HepG2 (cell line): ENCODE results near the gene ARHGDIA. TPM values are rescaled to one million over a fixed set of nuclear protein-coding genes. Genes with fewer than 3 reads are reported as not detected.

ENCODE experiments used
- ATAC-seq: fragments of 200-7000 bp; cut with Tn5 transposase; 3 replicates; pipeline ENCODE4 v1.9.1; 2020; ENCODE audit warnings: mild to moderate bottlenecking, moderate library complexity
- BruUV-seq: library from RNA; stranded (reverse); fragments of 400-500 nt; replicated peaks from 2 replicates; lab custom pipeline; 2021; lab: Mats Ljungman, UMichigan
- CTCF ChIA-PET: fragments of 300-600 bp; formaldehyde crosslinking; extraction: SDS; loops from one replicate; lab custom pipeline; 2021; ENCODE audit warnings: low total read pairs, inconsistent platforms, low intra/inter-chr PET ratio; lab: Yijun Ruan, JAX
- POLR2A ChIA-PET: fragments of 350-600 bp; sonication (Branson Sonifier 250); formaldehyde crosslinking; loops from one replicate; lab custom pipeline; 2020; ENCODE audit warnings: antibody characterized with exemption, inconsistent platforms; lab: Yijun Ruan, JAX
- DNase-seq: peaks from one replicate; pipeline ENCODE4 v3.0.0-alpha.2; 2015; ENCODE audit warnings: low spot score
- FAIRE-seq: peaks from 3 replicates; lab custom pipeline; 2011; peaks lifted over from hg19 to GRCh38; lab: Jason Lieb, UNC
- H2AFZ ChIP-seq: one replicate; pipeline ENCODE4 v1.6.1; 2011; ENCODE audit warnings: low read length, inconsistent platforms
- H3K27ac ChIP-seq: fragments of 300-600 bp; 3 replicates; pipeline ENCODE4 v1.8.0; 2011; ENCODE audit warnings: mixed run types, mild to moderate bottlenecking, mixed read lengths, low read length, inconsistent platforms; ENCODE audit not compliant: insufficient read depth; ENCODE audit errors: extremely low read length
- H3K27me3 ChIP-seq, 2 experiments: fragments of 200-600 bp in 1 of 2; 2 replicates in 1 of 2; 3 replicates in 1 of 2; pipeline versions ENCODE4 v1.6.0 to v1.8.0; 2011; ENCODE audit warnings: low read length in 2 of 2, mild to moderate bottlenecking in 2 of 2, moderate library complexity in 2 of 2, inconsistent platforms in 1 of 2; ENCODE audit not compliant: insufficient read depth in 2 of 2, control insufficient read depth in 1 of 2
- H3K36me3 ChIP-seq, 2 experiments: fragments of 200-600 bp in 1 of 2; replicated peaks in 1 of 2; 2 replicates in 1 of 2; 3 replicates in 1 of 2; pipeline versions ENCODE4 v1.5.1 to v1.8.0; 2011; ENCODE audit warnings: low read length in 2 of 2, inconsistent platforms in 1 of 2; ENCODE audit not compliant: insufficient read depth in 2 of 2, control insufficient read depth in 1 of 2
- H3K4me1 ChIP-seq: 2 replicates; pipeline ENCODE4 v1.5.1; 2012; ENCODE audit warnings: low read length, inconsistent platforms; ENCODE audit not compliant: insufficient read depth
- H3K4me2 ChIP-seq: 2 replicates; pipeline ENCODE4 v1.6.0; 2011; ENCODE audit warnings: low read depth, low read length, inconsistent platforms
- H3K4me3 ChIP-seq, 3 experiments: fragments of 200-600 bp in 1 of 3; sonication (generic), shearing (Covaris generic) in 1 of 3; replicated peaks in 1 of 3; 2 replicates each; pipeline ENCODE4 v1.5.1; 2011 to 2016; ENCODE audit warnings: low read length in 3 of 3, inconsistent platforms in 2 of 3, low read depth in 2 of 3, mild to moderate bottlenecking in 2 of 3, control low read depth in 1 of 3, mixed read lengths in 1 of 3; ENCODE audit not compliant: insufficient read depth in 1 of 3
- H3K79me2 ChIP-seq: one replicate; pipeline ENCODE4 v1.6.1; 2011; ENCODE audit warnings: low read length, inconsistent platforms; ENCODE audit not compliant: insufficient read depth
- H3K9ac ChIP-seq: 2 replicates; pipeline ENCODE4 v1.6.0; 2011; ENCODE audit warnings: mild to moderate bottlenecking, low read depth, low read length, inconsistent platforms; ENCODE audit not compliant: insufficient read depth
- H3K9me3 ChIP-seq: 2 replicates; pipeline ENCODE4 v1.5.1; 2012; ENCODE audit warnings: mild to moderate bottlenecking, low read length
- H4K20me1 ChIP-seq: 2 replicates; pipeline ENCODE4 v1.6.0; 2011; ENCODE audit warnings: inconsistent platforms, mild to moderate bottlenecking, low read length, moderate library complexity; ENCODE audit not compliant: insufficient read depth
- E2F5 ChIP-seq: sonication (generic); formaldehyde crosslinking; conservative IDR thresholded peaks from 2 replicates; pipeline ENCODE4 v1.4.0; 2020; ENCODE audit warnings: missing genetic modification reagents
- FOSL2 ChIP-seq: sonication (generic); formaldehyde crosslinking; IDR thresholded peaks from 2 replicates; pipeline ENCODE4 v1.4.0; 2020; ENCODE audit warnings: missing genetic modification reagents
- SKIL ChIP-seq: sonication (generic); formaldehyde crosslinking; IDR thresholded peaks from 2 replicates; pipeline ENCODE4 v1.8.0; 2022; ENCODE audit warnings: missing genetic modification reagents, mild to moderate bottlenecking, moderate library complexity, borderline replicate concordance
- WIZ ChIP-seq: sonication (generic); formaldehyde crosslinking; IDR thresholded peaks from 2 replicates; pipeline ENCODE4 v1.5.1; 2020; ENCODE audit warnings: mild to moderate bottlenecking, missing genetic modification reagents
- WGBS: methylation state at CpG from one replicate; pipeline ENCODE4 v1.1.6; 2017; ENCODE audit warnings: low lambda C conversion rate; 5-methylcytosine and 5-hydroxymethylcytosine counted together
- in situ Hi-C: cut with HindIII; loops from 2 replicates; pipeline ENCODE4 v1.10.0; 2017; ENCODE audit warnings: low pct_unique_long_range_greater_than_20kb; ENCODE audit not compliant: extremely low pct_ligation_motif_present
- intact Hi-C: fragments of 100-400 bp; cut with micrococcal nuclease; formaldehyde crosslinking; loops from one replicate; pipeline ENCODE4 v1.10.0; 2022; ENCODE audit not compliant: unreplicated experiment
- polyA plus RNA-seq, 8 experiments: library from polyadenylated mRNA; depleted of rRNA in 3 of 8; stranded (reverse) in 7 of 8; unstranded in 1 of 8; fragments of >200 nt; fragmentation: Illumina TruSeq in 4 of 8; extraction: Trizol in 4 of 8; gene quantifications; 2 replicates each; pipeline versions ENCODE4 v1.2.1 to v1.2.3, GENCODE V29; 2011 to 2016; ENCODE audit warnings: low read depth in 4 of 8, missing spikeins in 1 of 8, mixed read lengths in 1 of 8; ENCODE audit not compliant: insufficient read depth in 1 of 8
- total RNA-seq, 5 experiments: library from RNA; depleted of rRNA; stranded (reverse); fragments of >200 nt; fragmentation: Illumina TruSeq; extraction: Trizol; gene quantifications; 2 replicates each; pipeline ENCODE4 v1.2.3, GENCODE V29; 2016; ENCODE audit warnings: low read depth in 1 of 5

Gene ARHGDIA
- total and polyA plus RNA-seq, 2 of the 13 experiments (the other 11 are each of a cell fraction or from before 2014, with no cell fraction given): 40.0 to 64.0 TPM

- FAIRE-seq: no peak
- Histone ChIP-seq H3K27me3 (no peaks in the 10 kb centered on the region), H4K20me1 (peaks cover 7% of the 10 kb centered on the region; the same call in 1 of the 2 replicates), H2AFZ (no peak overlapping the region), H3K27ac (no peak overlapping the region), H3K4me2 (peak overlapping the region; percentile 83; the same call in 1 of the 2 replicates), H3K4me1 (peaks cover 35% of the 10 kb centered on the region), H3K9ac (no peak overlapping the region), H3K36me3 (peaks cover 40 to 50% of the 10 kb centered on the region in 2 experiments), H3K9me3 (no peaks in the 10 kb centered on the region), H3K79me2 (peaks cover 57% of the 10 kb centered on the region), H3K4me3 (no peak overlapping the region)
- peak; percentile 13 for ATAC-seq
- CTCF ChIA-PET: no interaction called here
- in situ Hi-C loops: no loop called here
- BruUV-seq: no TSS peak
- POLR2A ChIA-PET: no interaction called here
- 94% methylated on average over 15 of the region's 15 CpGs for WGBS
- intact Hi-C loops: no loop called here
- DNase-seq: no peak
- TF ChIP-seq WIZ (CRISPR knock-in tag) (no peak), SKIL (CRISPR knock-in tag) (no peak), E2F5 (CRISPR knock-in tag) (no peak), FOSL2 (CRISPR knock-in tag) (no peak)
- TF ChIP-seq, all 625 proteins: peak for 0
Observed at GRCh38 chr17:81918832-81919545, 47.9 kb upstream of the ARHGDIA start.
